T-cell (primary cell): Measurements from ENCODE around the gene COASY. TPM values are rescaled to one million over a fixed set of nuclear protein-coding genes. Genes with fewer than 3 reads are reported as not detected.
A peak's percentile ranks its signal among the peaks of the same experiment; 100 is the strongest.
"Not testable (repeated sequence)": the region's sequence is repeated elsewhere in the genome, so short reads cannot be mapped to it uniquely, and the experiment has no call there.

Source experiments
- ATAC-seq, 4 experiments: fragments of 200-7000 bp in 3 of 4; fragments of 150-1000 bp in 1 of 4; cut with Tn5 transposase; replicated peaks in 1 of 4; 1 replicate in 3 of 4; 2 replicates in 1 of 4; pipeline ENCODE4 v1.10.0; 2021; ENCODE audit warnings: moderate library complexity in 3 of 4, mild to moderate bottlenecking in 2 of 4, moderate number of reproducible peaks in 1 of 4
- CTCF ChIA-PET, 2 donors: fragments of 300-600 bp; sonication (Branson Sonifier 250); formaldehyde crosslinking; loops; one replicate each; lab custom pipeline; 2022; ENCODE audit warnings: antibody characterized with exemption in 2 of 2; lab: Charles Lee
- POLR2A ChIA-PET, 2 donors: fragments of 300-600 bp; sonication (Branson Sonifier 250); formaldehyde crosslinking; loops; one replicate each; lab custom pipeline; 2022; ENCODE audit warnings: antibody characterized with exemption in 2 of 2; lab: Charles Lee
- DNase-seq, 35 experiments: peaks; one replicate each; pipeline versions ENCODE4 v3.0.0 to v3.0.0-alpha.2; 2013 to 2023
- H3K27ac ChIP-seq: one replicate; pipeline ENCODE4 v1.5.1; 2013; ENCODE audit warnings: low read length
- H3K27me3 ChIP-seq, 2 experiments: replicated peaks in 1 of 2; 1 replicate in 1 of 2; 2 replicates in 1 of 2; pipeline versions ENCODE4 v1.6.1 to v1.7.0; 2013; ENCODE audit warnings: low read length in 1 of 2, mixed read lengths in 1 of 2; ENCODE audit not compliant: control insufficient read depth in 2 of 2, insufficient read depth in 2 of 2; ENCODE audit errors: extremely low read depth in 1 of 2
- H3K36me3 ChIP-seq, 2 donors: 1 replicate in 1 of 2; 2 replicates in 1 of 2; pipeline versions ENCODE4 v1.6.1 to v1.7.0; 2013; ENCODE audit warnings: low read length in 1 of 2; ENCODE audit not compliant: control insufficient read depth in 2 of 2, insufficient read depth in 1 of 2; ENCODE audit errors: extremely low read depth in 1 of 2
- H3K4me1 ChIP-seq, 2 experiments: 1 replicate in 1 of 2; 2 replicates in 1 of 2; pipeline versions ENCODE4 v1.6.1 to v1.7.0; 2013; ENCODE audit warnings: low read length in 2 of 2, mixed read lengths in 1 of 2; ENCODE audit not compliant: insufficient read depth in 2 of 2, control insufficient read depth in 1 of 2; ENCODE audit errors: extremely low read depth in 1 of 2
- H3K4me3 ChIP-seq, 2 donors: 1 replicate in 1 of 2; 2 replicates in 1 of 2; pipeline versions ENCODE4 v1.5.1 to v1.7.0; 2013; ENCODE audit warnings: mild to moderate bottlenecking in 2 of 2, low read length in 1 of 2, moderate library complexity in 1 of 2; ENCODE audit not compliant: control insufficient read depth in 1 of 2; ENCODE audit errors: extremely low read depth in 1 of 2
- H3K9me3 ChIP-seq: 2 replicates; pipeline ENCODE4 v1.7.0; 2013
- H3K27ac Mint-ChIP-seq, 2 donors: one replicate each; pipeline ENCODE4 v1.8.0; 2020 to 2021; ENCODE audit warnings: mild to moderate bottlenecking in 2 of 2, mixed read lengths in 2 of 2
- H3K27me3 Mint-ChIP-seq, 2 donors: one replicate each; pipeline ENCODE4 v1.8.0; 2021 to 2022; ENCODE audit warnings: mixed read lengths in 2 of 2
- H3K36me3 Mint-ChIP-seq: one replicate; pipeline ENCODE4 v1.8.0; 2021; ENCODE audit warnings: mixed read lengths
- H3K4me1 Mint-ChIP-seq, 3 donors: one replicate each; pipeline ENCODE4 v1.8.0; 2020 to 2022; ENCODE audit warnings: mixed read lengths in 3 of 3, mild to moderate bottlenecking in 1 of 3
- H3K4me3 Mint-ChIP-seq, 3 donors: one replicate each; pipeline ENCODE4 v1.8.0; 2020 to 2022; ENCODE audit warnings: mild to moderate bottlenecking in 3 of 3, mixed read lengths in 3 of 3, moderate library complexity in 3 of 3
- H3K9me3 Mint-ChIP-seq, 3 donors: one replicate each; pipeline ENCODE4 v1.8.0; 2020 to 2022; ENCODE audit warnings: mixed read lengths in 3 of 3
- WGBS: methylation state at CpG from one replicate; pipeline ENCODE4 v1.1.5; 2013; ENCODE audit warnings: missing lambda C conversion rate; ENCODE audit not compliant: insufficient coverage; 5-methylcytosine and 5-hydroxymethylcytosine counted together
- total RNA-seq, 35 experiments: library from RNA in 6 of 35; stranded (reverse) in 6 of 35; fragments of 120-200 nt in 1 of 35; gene quantifications; one replicate each; pipeline versions ENCODE4 v1.2.1 to v1.2.4 and lab custom pipeline; 2013 to 2026

Gene COASY
- total RNA-seq, 5 donors from 2014 or later (not counting 1 experiment from before 2014, with no cell fraction given), result 43.2 to 79.0 (median 74.9) TPM

DNA sequence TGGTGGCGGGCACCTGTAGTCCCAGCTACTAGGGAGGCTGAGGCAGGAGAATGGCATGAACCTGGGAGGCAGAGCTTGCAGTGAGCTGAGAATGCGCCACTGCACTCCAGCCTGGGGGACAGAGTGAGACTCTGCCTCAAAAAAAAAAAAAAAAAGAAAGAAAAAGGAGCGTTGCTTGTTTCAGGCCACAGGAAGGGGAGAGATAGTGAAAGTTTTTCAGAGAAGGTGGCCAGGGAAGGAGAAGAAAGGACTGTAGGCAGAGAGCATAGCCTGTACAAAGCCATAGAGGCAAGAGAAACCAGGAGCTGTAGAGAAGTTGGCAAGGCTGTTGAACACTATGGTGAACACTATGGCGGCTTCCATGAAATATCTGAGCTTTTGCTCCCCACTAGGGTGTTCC is 21.4 kb upstream of the COASY start:
- H3K4me1 Mint-ChIP-seq, result peaks cover 32 to 38% (median 37%) of the 10 kb centered on the region in 3 donors
- DNase-seq, H3K36me3 Mint-ChIP-seq, H3K27me3 ChIP-seq, H3K4me3 ChIP-seq, H3K9me3 Mint-ChIP-seq, H3K27me3 Mint-ChIP-seq, H3K9me3 ChIP-seq: not testable (repeated sequence)
- Histone ChIP-seq H3K4me1 (peaks cover 10 to 39% of the 10 kb centered on the region in 2 experiments), H3K36me3 (peaks cover 0 to 13% of the 10 kb centered on the region in 2 donors), H3K27ac (peak overlapping the region; percentile 19)
- ChIA-PET POLR2A (interaction anchor here (0.5 to 0.8 kb wide), 4 partner anchors 12 to 251 kb away, joined by 3 to 14 read pairs (median 6); partner anchors contain the start of genes HSD17B1 (in 1 of the 2) and TUBG1 (in 1 of the 2)), CTCF (interaction anchor here (0.8 to 1.3 kb wide), 3 partner anchors 10 to 13 kb away, joined by 3 to 5 read pairs (median 4); no protein-coding TSS in a partner anchor)
- WGBS, result 65% methylated on average over 4 of the region's 4 CpGs
- peak overlapping the region; percentile 58 to 83 for H3K27ac Mint-ChIP-seq
- peak overlapping the region in 1 of 3 donors; percentile 53 for H3K4me3 Mint-ChIP-seq
- peak in 1 of 4 experiments; percentile 7 for ATAC-seq

DNA sequence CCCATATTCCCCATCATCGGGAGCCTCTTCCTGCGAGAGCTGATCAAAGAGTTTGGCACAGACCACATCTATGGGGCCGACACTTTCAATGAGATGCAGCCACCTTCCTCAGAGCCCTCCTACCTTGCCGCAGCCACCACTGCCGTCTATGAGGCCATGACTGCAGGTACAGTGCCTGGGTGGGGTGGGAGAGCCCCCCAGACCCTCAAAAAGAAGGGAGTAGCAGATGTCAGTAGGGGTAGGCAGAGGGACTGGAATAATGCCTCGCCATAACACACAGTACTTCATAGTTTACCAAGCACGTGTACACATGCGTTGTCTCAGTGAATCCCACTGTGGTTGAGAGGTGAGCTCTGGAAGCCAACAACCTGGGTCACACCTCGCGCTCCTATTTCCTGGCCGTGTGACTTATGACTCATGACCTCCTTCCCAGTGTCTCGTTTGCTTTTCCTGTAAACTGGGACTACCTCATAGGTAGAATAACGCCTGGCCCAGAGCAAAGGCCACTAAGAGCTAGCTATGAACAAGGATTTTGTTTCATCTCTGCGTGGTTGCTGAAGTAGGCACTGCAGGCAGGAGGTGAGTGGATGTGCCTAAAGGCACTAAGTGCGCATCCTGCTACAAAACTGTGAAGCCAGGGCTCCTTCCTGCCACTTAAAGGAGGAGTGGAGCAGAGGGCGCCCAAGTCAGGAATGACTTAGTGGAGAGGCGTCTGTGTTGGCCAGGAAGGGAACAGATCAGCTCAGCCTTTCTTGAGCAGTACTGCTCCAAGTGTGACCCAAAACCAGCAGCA is 20.7 kb upstream of the COASY start:
- H3K27ac ChIP-seq, result peak overlapping the region; percentile 19
- Mint-ChIP-seq H3K27me3 (no peaks in the 10 kb centered on the region), H3K27ac (peak overlapping the region; percentile 58 to 83), H3K9me3 (no peaks in the 10 kb centered on the region), H3K4me1 (peaks cover 28 to 35% (median 33%) of the 10 kb centered on the region in 3 donors), H3K4me3 (peak overlapping the region in 1 of 3 donors; percentile 53), H3K36me3 (peaks cover 6% of the 10 kb centered on the region)
- no peak overlapping the region for H3K4me3 ChIP-seq
- ATAC-seq, result peak in 3 of 4 experiments; percentile 18 to 49 (median 38)
- peak in 4 of 35 experiments; percentile 27 to 44 (median 27) for DNase-seq
- CTCF ChIA-PET, result interaction anchor here (0.5 to 1.3 kb wide), 4 partner anchors 10 to 36 kb away, joined by 3 to 5 read pairs (median 4); no protein-coding TSS in a partner anchor
- WGBS, result 43% methylated on average over 10 of the region's 17 CpGs
- POLR2A ChIA-PET, result interaction anchor here (0.8 kb wide), 2 partner anchors 11 to 68 kb away, joined by 5 to 14 read pairs; partner anchors contain the start of genes HSD17B1 (in 1 of the 2) and TUBG1 (in 1 of the 2)
- no peaks in the 10 kb centered on the region for H3K9me3 ChIP-seq
- peaks cover 10 to 34% of the 10 kb centered on the region in 2 experiments for H3K4me1 ChIP-seq
- H3K27me3 ChIP-seq, result no peaks in the 10 kb centered on the region
- peaks cover 0 to 13% of the 10 kb centered on the region in 2 donors for H3K36me3 ChIP-seq

DNA sequence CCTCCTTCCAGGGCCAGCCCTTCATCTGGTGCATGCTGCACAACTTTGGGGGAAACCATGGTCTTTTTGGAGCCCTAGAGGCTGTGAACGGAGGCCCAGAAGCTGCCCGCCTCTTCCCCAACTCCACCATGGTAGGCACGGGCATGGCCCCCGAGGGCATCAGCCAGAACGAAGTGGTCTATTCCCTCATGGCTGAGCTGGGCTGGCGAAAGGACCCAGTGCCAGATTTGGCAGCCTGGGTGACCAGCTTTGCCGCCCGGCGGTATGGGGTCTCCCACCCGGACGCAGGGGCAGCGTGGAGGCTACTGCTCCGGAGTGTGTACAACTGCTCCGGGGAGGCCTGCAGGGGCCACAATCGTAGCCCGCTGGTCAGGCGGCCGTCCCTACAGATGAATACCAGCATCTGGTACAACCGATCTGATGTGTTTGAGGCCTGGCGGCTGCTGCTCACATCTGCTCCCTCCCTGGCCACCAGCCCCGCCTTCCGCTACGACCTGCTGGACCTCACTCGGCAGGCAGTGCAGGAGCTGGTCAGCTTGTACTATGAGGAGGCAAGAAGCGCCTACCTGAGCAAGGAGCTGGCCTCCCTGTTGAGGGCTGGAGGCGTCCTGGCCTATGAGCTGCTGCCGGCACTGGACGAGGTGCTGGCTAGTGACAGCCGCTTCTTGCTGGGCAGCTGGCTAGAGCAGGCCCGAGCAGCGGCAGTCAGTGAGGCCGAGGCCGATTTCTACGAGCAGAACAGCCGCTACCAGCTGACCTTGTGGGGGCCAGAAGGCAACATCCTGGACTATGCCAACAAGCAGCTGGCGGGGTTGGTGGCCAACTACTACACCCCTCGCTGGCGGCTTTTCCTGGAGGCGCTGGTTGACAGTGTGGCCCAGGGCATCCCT is 18.5 kb upstream of the COASY start:
- Histone ChIP-seq H3K36me3 (peaks cover 0 to 13% of the 10 kb centered on the region in 2 donors), H3K27me3 (no peaks in the 10 kb centered on the region), H3K4me1 (peaks cover 5 to 30% of the 10 kb centered on the region in 2 experiments), H3K9me3 (no peaks in the 10 kb centered on the region), H3K4me3 (no peak overlapping the region), H3K27ac (no peak overlapping the region)
- no peak overlapping the region for H3K4me3 Mint-ChIP-seq
- H3K4me1 Mint-ChIP-seq, result peaks cover 16 to 23% (median 21%) of the 10 kb centered on the region in 3 donors
- DNase-seq, result no peak
- no peak for ATAC-seq
- WGBS, result 98% methylated on average over 39 of the region's 39 CpGs
- ChIA-PET POLR2A (interaction anchor here in 1 of 2 donors (0.5 kb wide), 1 partner anchor 119 kb away, joined by 4 read pairs; no protein-coding TSS in a partner anchor), CTCF (interaction anchor here in 1 of 2 donors (0.6 kb wide), 1 partner anchor 28 kb away, joined by 5 read pairs; no protein-coding TSS in a partner anchor)
- no peaks in the 10 kb centered on the region for H3K9me3 Mint-ChIP-seq
- no peaks in the 10 kb centered on the region for H3K27me3 Mint-ChIP-seq
- peaks cover 6% of the 10 kb centered on the region for H3K36me3 Mint-ChIP-seq
- H3K27ac Mint-ChIP-seq, result peak overlapping the region in 1 of 2 donors; percentile 70

DNA sequence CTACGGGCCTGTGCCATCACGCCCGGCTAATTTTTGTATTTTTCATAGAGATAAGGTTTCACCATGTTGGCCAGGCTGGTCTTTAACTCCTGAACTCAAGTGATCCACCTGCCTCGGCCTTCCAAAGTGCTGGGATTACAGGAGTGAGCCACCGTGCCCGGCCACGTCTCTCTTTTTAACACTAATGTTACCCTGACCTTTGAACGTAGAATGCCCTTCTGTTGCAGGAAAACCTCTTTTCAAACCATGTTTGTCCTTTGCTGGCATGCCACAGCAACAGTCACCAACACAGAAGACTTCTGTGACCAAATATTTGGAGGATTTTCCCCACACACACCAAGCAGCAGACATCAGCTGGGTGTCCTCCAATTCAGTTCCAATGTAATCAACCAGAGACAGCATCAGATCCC is 17.1 kb upstream of the COASY start:
- DNase-seq, result no peak
- Histone ChIP-seq H3K4me3 (no peak overlapping the region), H3K4me1 (peaks cover 5 to 30% of the 10 kb centered on the region in 2 experiments), H3K27me3 (no peaks in the 10 kb centered on the region), H3K9me3 (no peaks in the 10 kb centered on the region), H3K36me3 (peaks cover 0 to 9% of the 10 kb centered on the region in 2 donors), H3K27ac (no peak overlapping the region)
- POLR2A ChIA-PET, result no interaction called here
- H3K4me1 Mint-ChIP-seq, result peaks cover 25 to 28% (median 26%) of the 10 kb centered on the region in 3 donors
- CTCF ChIA-PET, result no interaction called here
- no peaks in the 10 kb centered on the region for H3K27me3 Mint-ChIP-seq
- H3K36me3 Mint-ChIP-seq, result no peaks in the 10 kb centered on the region
- no peaks in the 10 kb centered on the region for H3K9me3 Mint-ChIP-seq
- H3K27ac Mint-ChIP-seq, result no peak overlapping the region
- no peak for ATAC-seq
- 86% methylated on average over 8 of the region's 8 CpGs for WGBS
- no peak overlapping the region for H3K4me3 Mint-ChIP-seq

DNA sequence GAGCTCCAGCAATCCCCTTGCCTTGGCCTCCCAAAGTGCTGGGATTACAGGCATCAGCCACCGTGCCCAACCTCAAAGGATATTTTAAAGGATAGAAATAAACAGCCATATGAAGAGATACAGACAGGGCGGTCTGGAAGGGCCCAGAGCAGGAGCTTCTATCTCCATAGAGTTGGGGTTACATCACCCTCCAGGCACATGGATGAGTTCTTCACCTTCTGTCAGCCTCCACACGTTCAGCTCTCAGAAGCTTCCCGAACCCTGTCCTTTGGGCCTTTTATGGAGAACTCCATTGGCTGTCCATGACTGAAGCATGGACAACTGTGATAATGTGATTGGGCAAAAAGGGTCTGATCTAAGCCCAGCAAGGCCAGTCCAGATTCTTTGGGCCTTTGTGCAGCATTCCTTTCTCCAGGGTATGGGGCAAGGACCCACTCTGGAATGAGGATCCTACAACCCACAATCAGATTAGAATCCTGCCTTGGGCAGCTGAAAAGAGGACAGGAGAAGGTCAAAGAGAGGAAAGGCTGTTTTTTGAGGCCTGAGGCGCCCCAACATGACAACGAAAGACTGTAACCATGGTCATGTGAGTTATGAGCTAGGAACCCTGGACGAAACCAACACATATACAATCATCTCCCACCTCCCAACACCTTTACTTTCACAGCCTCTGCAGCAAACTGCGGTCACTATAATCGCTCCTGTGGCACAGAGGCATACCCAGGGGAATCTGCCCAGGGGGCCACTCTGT is 16.0 kb upstream of the COASY start:
- peaks cover 20 to 23% (median 21%) of the 10 kb centered on the region in 3 donors for H3K4me1 Mint-ChIP-seq
- H3K27me3 ChIP-seq, POLR2A ChIA-PET, H3K27me3 Mint-ChIP-seq, DNase-seq, H3K27ac ChIP-seq, H3K4me3 Mint-ChIP-seq, CTCF ChIA-PET, ATAC-seq, H3K4me3 ChIP-seq, H3K9me3 ChIP-seq, H3K27ac Mint-ChIP-seq, H3K36me3 Mint-ChIP-seq, H3K36me3 ChIP-seq, H3K9me3 Mint-ChIP-seq: not testable (repeated sequence)
- no CpG with 5 or more reads among the region's 9 CpGs for WGBS
- peaks cover 3 to 26% of the 10 kb centered on the region in 2 experiments for H3K4me1 ChIP-seq
